Esophagus muscularis mucosa (tissue), 4 donors: Measurements from ENCODE around the gene KIF21A. TPM values are rescaled to one million over a fixed set of nuclear protein-coding genes. Genes with fewer than 3 reads are reported as not detected.

Source experiments
- DNase-seq: peaks from one replicate; pipeline ENCODE4 v3.0.0-alpha.2; 2017; ENCODE audit errors: extremely low spot score
- H3K27ac ChIP-seq, 4 donors: fragments of 200-600 bp; sonication (generic); replicated peaks in 1 of 4; 1 replicate in 3 of 4; 2 replicates in 1 of 4; pipeline ENCODE4 v1.5.1; 2016 to 2019; ENCODE audit warnings: mild to moderate bottlenecking in 1 of 4
- H3K27me3 ChIP-seq, 4 donors: fragments of 200-600 bp; sonication (generic); one replicate each; pipeline versions ENCODE4 v1.5.1 to v1.6.0; 2016 to 2019
- H3K36me3 ChIP-seq, 4 donors: fragments of 200-600 bp; sonication (generic); one replicate each; pipeline ENCODE4 v1.5.1; 2016 to 2019
- H3K4me1 ChIP-seq, 4 donors: fragments of 200-600 bp; sonication (generic); one replicate each; pipeline ENCODE4 v1.5.1; 2016 to 2019
- H3K4me3 ChIP-seq, 4 donors: fragments of 200-600 bp; sonication (generic); 1 replicate in 2 of 4; 2 replicates in 2 of 4; pipeline ENCODE4 v1.5.1; 2016 to 2019; ENCODE audit warnings: mild to moderate bottlenecking in 4 of 4, moderate library complexity in 1 of 4
- H3K9me3 ChIP-seq, 4 donors: fragments of 200-600 bp; sonication (generic); 1 replicate in 3 of 4; 2 replicates in 1 of 4; pipeline ENCODE4 v1.5.1; 2016 to 2019
- EP300 ChIP-seq: sonication (generic); formaldehyde crosslinking; IDR thresholded peaks from one replicate; pipeline ENCODE4 v1.6.1; 2017; ENCODE audit warnings: antibody characterized with exemption
- POLR2A ChIP-seq: fragments of 450-650 bp; IDR thresholded peaks from one replicate; pipeline ENCODE4 v1.6.1; 2017; ENCODE audit warnings: antibody characterized with exemption, moderate library complexity, mild to moderate bottlenecking, low read depth
- POLR2AphosphoS5 ChIP-seq, 2 donors: sonication (generic); formaldehyde crosslinking; IDR thresholded peaks; one replicate each; pipeline ENCODE4 v1.6.1; 2017; ENCODE audit warnings: antibody characterized with exemption in 2 of 2
- WGBS: methylation state at CpG from one replicate; pipeline ENCODE4 v1.1.5; 2018; 5-methylcytosine and 5-hydroxymethylcytosine counted together
- intact Hi-C: fragments of 100-400 bp; cut with DNase I; formaldehyde crosslinking; loops from one replicate; pipeline ENCODE4 v1.15.1; 2023
- total RNA-seq, 4 donors: library from RNA; depleted of rRNA; stranded (reverse); fragments of >200 nt; gene quantifications; one replicate each; pipeline versions ENCODE4 v1.1.0 to v1.2.1, GENCODE V29; 2016
- TF ChIP-seq, protein P1 (sequence below), 3 experiments: fragments of 200-600 bp in 2 of 3; fragments of 450-650 bp in 1 of 3; sonication (generic) in 2 of 3; IDR thresholded peaks; one replicate each; pipeline ENCODE4 v1.5.1; 2017 to 2019; ENCODE audit warnings: antibody characterized with exemption in 3 of 3, mild to moderate bottlenecking in 2 of 3, moderate library complexity in 1 of 3

KIF21A gene
- total RNA-seq, 4 donors from 2014 or later = 9.3 to 17.4 (median 11.1) TPM

DNA sequence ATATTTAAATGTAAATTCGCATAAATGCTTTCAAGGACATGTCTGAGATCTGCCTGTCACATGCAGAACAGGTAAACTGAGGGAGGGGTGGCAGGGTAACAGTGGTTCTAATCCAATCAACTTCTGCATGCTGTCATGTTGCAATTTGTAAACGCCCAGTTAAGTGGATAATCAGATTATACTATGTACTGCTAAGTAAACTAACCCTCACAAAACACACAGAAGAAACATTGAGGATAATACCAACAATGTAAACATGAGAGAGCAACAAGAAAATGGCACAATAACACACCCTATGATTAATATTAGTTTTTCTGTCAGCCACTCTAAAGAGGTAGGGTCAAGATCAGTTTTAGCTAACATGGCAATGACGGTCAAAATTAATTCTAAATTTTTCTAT is 123.7 kb downstream of the KIF21A start:
- TF ChIP-seq, protein P1, sequence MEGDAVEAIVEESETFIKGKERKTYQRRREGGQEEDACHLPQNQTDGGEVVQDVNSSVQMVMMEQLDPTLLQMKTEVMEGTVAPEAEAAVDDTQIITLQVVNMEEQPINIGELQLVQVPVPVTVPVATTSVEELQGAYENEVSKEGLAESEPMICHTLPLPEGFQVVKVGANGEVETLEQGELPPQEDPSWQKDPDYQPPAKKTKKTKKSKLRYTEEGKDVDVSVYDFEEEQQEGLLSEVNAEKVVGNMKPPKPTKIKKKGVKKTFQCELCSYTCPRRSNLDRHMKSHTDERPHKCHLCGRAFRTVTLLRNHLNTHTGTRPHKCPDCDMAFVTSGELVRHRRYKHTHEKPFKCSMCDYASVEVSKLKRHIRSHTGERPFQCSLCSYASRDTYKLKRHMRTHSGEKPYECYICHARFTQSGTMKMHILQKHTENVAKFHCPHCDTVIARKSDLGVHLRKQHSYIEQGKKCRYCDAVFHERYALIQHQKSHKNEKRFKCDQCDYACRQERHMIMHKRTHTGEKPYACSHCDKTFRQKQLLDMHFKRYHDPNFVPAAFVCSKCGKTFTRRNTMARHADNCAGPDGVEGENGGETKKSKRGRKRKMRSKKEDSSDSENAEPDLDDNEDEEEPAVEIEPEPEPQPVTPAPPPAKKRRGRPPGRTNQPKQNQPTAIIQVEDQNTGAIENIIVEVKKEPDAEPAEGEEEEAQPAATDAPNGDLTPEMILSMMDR (IDR thresholded peaks at IDR 0.05) = no peak
- TF ChIP-seq EP300 (no peak), POLR2A (no peak), POLR2AphosphoS5 (IDR thresholded peaks at IDR 0.05) (no peak)
- 94% methylated on average over 3 of the region's 3 CpGs for WGBS
- Histone ChIP-seq H3K27ac (no peak overlapping the region), H3K9me3 (no peaks in the 10 kb centered on the region), H3K4me3 (no peak overlapping the region), H3K27me3 (no peaks in the 10 kb centered on the region), H3K4me1 (no peaks in the 10 kb centered on the region), H3K36me3 (peaks cover 0 to 6% (median 0%) of the 10 kb centered on the region in 4 donors)
- DNase-seq = no peak
- intact Hi-C loops = no loop called here

DNA sequence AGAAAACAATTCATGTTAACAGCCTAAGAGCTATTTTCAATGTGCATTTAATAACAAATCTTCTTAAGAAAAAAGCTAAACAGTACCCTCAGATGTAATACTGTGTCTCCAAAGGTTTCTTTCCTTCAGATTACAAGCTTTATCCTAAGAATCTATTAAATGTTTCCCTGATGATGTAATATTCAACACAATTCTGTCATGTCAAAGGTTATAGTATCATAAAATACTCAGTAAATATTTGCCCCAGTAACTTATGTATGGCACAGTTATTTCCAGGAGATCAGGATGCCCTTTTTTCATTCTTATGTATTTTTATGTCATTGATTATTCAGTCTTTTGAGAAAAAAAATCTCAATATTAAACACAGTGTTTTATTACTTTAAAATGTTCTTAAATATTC is 128.4 kb downstream of the KIF21A start:
- H3K9me3 ChIP-seq = no peaks in the 10 kb centered on the region
- no peaks in the 10 kb centered on the region for H3K4me1 ChIP-seq
- H3K27ac ChIP-seq = no peak overlapping the region
- H3K27me3 ChIP-seq = no peaks in the 10 kb centered on the region
- no peak for DNase-seq
- no peak overlapping the region for H3K4me3 ChIP-seq
- intact Hi-C loops = no loop called here
- H3K36me3 ChIP-seq = peaks cover 0 to 17% (median 0%) of the 10 kb centered on the region in 4 donors
- TF ChIP-seq, protein P1 (IDR thresholded peaks at IDR 0.05) = no peak
- TF ChIP-seq EP300 = no peak
- TF ChIP-seq POLR2AphosphoS5 (IDR thresholded peaks at IDR 0.05) = no peak
- TF ChIP-seq POLR2A = no peak

- intact Hi-C loops = no loop called here
- 86% methylated on average over 4 of the region's 4 CpGs for WGBS
- DNase-seq = no peak
- Histone ChIP-seq H3K36me3 (peaks cover 0 to 38% (median 14%) of the 10 kb centered on the region in 4 donors), H3K27me3 (no peaks in the 10 kb centered on the region), H3K27ac (no peak overlapping the region), H3K9me3 (no peaks in the 10 kb centered on the region), H3K4me1 (no peaks in the 10 kb centered on the region), H3K4me3 (no peak overlapping the region)
- TF ChIP-seq EP300 (no peak), POLR2A (no peak), POLR2AphosphoS5 (IDR thresholded peaks at IDR 0.05) (no peak)
- TF ChIP-seq, protein P1 (IDR thresholded peaks at IDR 0.05) = no peak
Observed at GRCh38 chr12:39309516-39309915, 133.4 kb downstream of the KIF21A start.

- Histone ChIP-seq H3K27ac (no peak overlapping the region), H3K27me3 (no peaks in the 10 kb centered on the region), H3K9me3 (no peaks in the 10 kb centered on the region), H3K4me3 (no peak overlapping the region), H3K36me3 (peaks cover 0 to 35% (median 10%) of the 10 kb centered on the region in 4 donors), H3K4me1 (no peaks in the 10 kb centered on the region)
- TF ChIP-seq, protein P1 (IDR thresholded peaks at IDR 0.05) = no peak
- TF ChIP-seq POLR2A (no peak), POLR2AphosphoS5 (IDR thresholded peaks at IDR 0.05) (no peak), EP300 (no peak)
- DNase-seq = no peak
- intact Hi-C loops = no loop called here
Observed at GRCh38 chr12:39301422-39301821, 141.5 kb downstream of the KIF21A start.

DNA sequence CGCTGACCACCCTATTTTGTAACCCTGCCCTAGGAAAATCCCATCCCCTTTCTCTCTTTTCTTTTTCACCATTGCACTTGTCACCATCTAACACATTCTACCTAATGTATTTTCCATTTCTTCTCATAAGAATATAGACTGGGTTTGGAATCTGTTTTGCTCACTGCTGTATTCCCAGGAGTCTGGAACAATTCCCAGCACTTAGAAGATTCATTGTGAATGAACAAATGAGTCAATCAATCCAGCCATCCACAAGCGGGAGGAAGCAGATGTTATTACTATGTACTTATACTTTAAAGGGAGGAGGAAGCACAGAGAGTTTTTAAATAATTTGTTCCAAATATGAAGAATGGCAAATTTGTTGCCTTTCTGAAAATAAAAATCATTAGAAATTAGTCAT is 142.1 kb downstream of the KIF21A start:
- H3K4me1 ChIP-seq = no peaks in the 10 kb centered on the region
- intact Hi-C loops = no loop called here
- H3K4me3 ChIP-seq = no peak overlapping the region
- WGBS = 60% methylated on average over 2 of the region's 2 CpGs
- no peaks in the 10 kb centered on the region for H3K27me3 ChIP-seq
- no peaks in the 10 kb centered on the region for H3K9me3 ChIP-seq
- no peak overlapping the region for H3K27ac ChIP-seq
- DNase-seq = no peak
- peaks cover 0 to 30% (median 8%) of the 10 kb centered on the region in 4 donors for H3K36me3 ChIP-seq
- TF ChIP-seq POLR2A (no peak), EP300 (no peak), POLR2AphosphoS5 (IDR thresholded peaks at IDR 0.05) (no peak)
- TF ChIP-seq, protein P1 (IDR thresholded peaks at IDR 0.05) = no peak
